NT2/D1 (cell line): ENCODE results near the gene FCRLA.

Experiments used
- SUZ12 ChIP-seq: IDR thresholded peaks from 2 replicates; pipeline ENCODE4 v1.6.1; 2011; ENCODE audit not compliant: insufficient read length, insufficient read depth; ENCODE audit errors: extremely low read depth
- YY1 ChIP-seq: IDR thresholded peaks from 2 replicates; pipeline ENCODE4 v1.6.1; 2011; ENCODE audit not compliant: insufficient read length, insufficient read depth
- ZNF274 ChIP-seq: IDR thresholded peaks from 2 replicates; pipeline ENCODE4 v1.6.1; 2011; ENCODE audit warnings: mild to moderate bottlenecking, low read depth, low read length

DNA sequence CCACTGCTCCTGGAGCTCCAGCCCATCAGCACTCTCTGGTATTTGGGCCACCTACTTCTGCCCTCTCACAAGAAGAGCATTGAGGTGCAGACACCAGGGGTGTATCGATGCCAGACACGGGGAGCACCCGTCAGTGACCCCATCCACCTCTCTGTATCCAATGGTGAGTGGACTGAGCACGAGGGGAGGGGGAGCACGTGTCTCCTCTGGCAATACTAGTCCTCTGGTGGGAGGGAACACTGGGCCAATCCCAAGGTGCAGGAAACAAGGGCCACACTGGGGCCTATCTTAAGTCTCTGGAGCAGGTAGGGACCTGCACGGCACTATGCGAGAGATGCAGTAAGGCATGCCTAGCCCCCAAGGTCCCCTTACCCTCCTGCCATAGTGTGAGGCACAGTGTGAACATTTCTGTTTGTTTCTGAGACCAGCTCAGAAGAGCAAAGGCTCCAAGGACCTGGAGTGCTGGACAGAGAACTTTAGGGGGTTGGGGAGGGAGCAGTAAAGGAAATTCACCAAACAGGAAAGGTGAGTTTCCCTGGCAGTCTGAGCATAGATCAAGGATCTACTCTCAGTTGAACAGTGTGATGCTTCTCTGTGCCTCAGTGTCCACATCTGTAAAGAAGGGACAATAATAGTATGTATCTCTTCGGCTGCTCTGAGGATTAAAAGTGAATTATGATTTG, 16.6 kb downstream of the FCRLA start:
- TF ChIP-seq ZNF274 (no peak), YY1 (no peak), SUZ12 (no peak)
